Measurements from ENCODE around the gene TEX53.

TEX53 gene

GRCh38 chr9:114653556-114654159, 3.9 kb downstream of the TEX53 start:
- 0 out of 2 replicates have a peak overlapping the region, but pooled peaks have one; percentile 19 for H3K27ac ChIP-seq
- no peak for TF ChIP-seq ZFX (IDR thresholded peaks at IDR 0.05)
- TF ChIP-seq CTCF (conservative IDR thresholded peaks at IDR 0.05), result peak; percentile 97

DNA sequence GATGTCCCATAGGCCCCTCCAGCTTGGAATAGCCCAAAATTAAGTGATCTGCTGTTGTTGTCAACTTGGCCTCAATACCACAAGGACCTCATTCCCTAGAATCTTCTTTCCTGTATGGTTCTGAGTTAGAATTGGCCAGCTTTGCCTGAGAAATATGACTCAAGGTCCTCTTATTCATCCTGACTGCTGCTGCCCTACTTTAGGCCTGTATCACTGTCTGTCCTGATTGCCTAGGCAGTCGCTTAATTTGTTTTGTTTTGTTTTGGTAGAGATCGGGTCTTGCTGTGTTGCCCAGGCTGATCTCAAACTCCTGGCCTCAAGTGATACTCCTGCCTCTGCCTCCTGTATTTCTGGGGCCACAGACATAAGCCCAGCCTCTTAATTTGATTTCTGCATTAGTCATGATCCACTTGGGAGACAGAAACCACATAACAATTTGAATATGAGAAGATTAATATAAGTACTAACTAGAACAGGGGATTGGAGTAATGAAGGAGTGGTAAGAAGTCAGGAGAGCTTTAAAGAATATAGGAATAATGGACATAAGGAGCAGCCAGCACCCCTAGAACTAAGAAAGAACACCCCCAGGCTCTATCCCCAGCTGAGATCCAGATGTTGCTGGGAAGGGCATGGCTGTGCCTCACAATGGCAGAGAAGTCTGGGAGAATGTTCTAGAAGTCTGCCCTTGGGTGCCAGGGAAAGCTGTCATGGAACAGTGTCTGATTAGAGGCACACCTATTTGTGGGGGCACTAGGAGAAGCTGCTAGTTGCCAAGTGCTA, 4.6 kb downstream of the TEX53 start:
- TF ChIP-seq ZFX (IDR thresholded peaks at IDR 0.05) (no peak), CTCF (conservative IDR thresholded peaks at IDR 0.05) (no peak)
- 0 out of 2 replicates have a peak overlapping the region, but pooled peaks have one; percentile 19 for H3K27ac ChIP-seq

- no peak overlapping the region for H3K27ac ChIP-seq
- TF ChIP-seq ZFX (IDR thresholded peaks at IDR 0.05) (no peak), CTCF (conservative IDR thresholded peaks at IDR 0.05) (no peak)
Measured at GRCh38 chr9:114643896-114644295, 13.7 kb downstream of the TEX53 start.

DNA sequence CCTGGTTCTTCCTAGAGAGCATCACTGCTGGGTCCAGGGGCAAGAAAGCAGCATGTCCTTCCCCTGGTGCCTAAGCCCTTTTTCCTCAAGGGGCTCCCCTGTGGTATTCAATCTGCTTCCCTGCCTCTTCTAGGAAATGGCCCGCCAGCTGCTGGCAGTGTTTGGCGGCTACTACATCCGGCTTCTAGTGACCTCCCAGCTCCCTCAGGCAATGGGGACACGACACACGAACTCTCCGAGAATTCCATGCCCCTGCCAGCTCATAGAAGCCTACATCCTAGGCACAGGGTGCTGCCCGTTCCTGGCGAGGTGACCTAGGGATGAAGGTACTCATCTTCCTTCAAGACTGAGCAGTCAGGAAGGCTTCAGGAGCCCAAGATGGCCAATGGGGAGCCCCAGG, 14.6 kb downstream of the TEX53 start:
- no peak overlapping the region for H3K27ac ChIP-seq
- TF ChIP-seq ZFX (IDR thresholded peaks at IDR 0.05) (no peak), CTCF (conservative IDR thresholded peaks at IDR 0.05) (no peak)

DNA sequence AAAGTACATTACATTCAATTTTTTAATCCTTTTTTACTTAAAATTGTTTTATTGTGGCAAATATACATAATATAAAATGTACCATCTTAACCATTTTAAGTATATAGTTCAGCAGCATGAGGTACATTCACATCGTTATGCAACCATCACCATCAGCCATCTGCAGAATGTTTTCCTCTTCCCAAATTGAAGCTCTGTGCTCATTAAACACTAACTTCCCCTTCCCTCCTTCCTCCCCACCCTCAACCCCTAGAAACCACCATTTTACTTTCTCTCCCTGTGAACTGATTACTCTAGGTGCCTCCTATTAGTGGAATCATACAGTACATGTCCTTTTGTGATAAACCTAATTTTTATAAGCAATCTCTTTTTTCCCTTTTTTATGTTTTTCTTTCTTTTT, 15.6 kb downstream of the TEX53 start:
- no peak overlapping the region for H3K27ac ChIP-seq
- TF ChIP-seq CTCF (conservative IDR thresholded peaks at IDR 0.05) (no peak), ZFX (IDR thresholded peaks at IDR 0.05) (no peak)

- TF ChIP-seq ZFX (IDR thresholded peaks at IDR 0.05) (no peak), CTCF (conservative IDR thresholded peaks at IDR 0.05) (no peak)
- H3K27ac ChIP-seq, result no peak overlapping the region
Measured at GRCh38 chr9:114638404-114638803, 19.2 kb downstream of the TEX53 start.

- TF ChIP-seq CTCF (conservative IDR thresholded peaks at IDR 0.05) (no peak), ZFX (IDR thresholded peaks at IDR 0.05) (no peak)
Measured at GRCh38 chr9:114634387-114634786, 23.2 kb downstream of the TEX53 start.

More at GRCh38 chr9:114634387-114634786, 23.2 kb downstream of the TEX53 start:
- H3K27ac ChIP-seq, result no peak overlapping the region

Data from C4-2B (cell line).